DOHH2 (cell line): ENCODE measurements around the gene TSC22D3.

ENCODE experiments used
- H3F3A ChIP-seq: fragments of 200-600 bp; sonication (generic), shearing (Covaris generic); 2 replicates; pipeline ENCODE4 v1.6.0; 2016; ENCODE audit warnings: antibody characterized with exemption, mild to moderate bottlenecking; ENCODE audit not compliant: control insufficient read depth, insufficient read depth
- H3K27ac ChIP-seq: fragments of 200-600 bp; sonication (generic); 2 replicates; pipeline ENCODE4 v1.5.1; 2014; ENCODE audit warnings: low read depth, mild to moderate bottlenecking, low read length, moderate library complexity
- H3K27me3 ChIP-seq: fragments of 200-600 bp; sonication (generic); 2 replicates; pipeline ENCODE4 v1.6.1; 2014; ENCODE audit warnings: mild to moderate bottlenecking, low read length, mixed read lengths; ENCODE audit not compliant: control insufficient read depth
- H3K36me3 ChIP-seq: fragments of 200-600 bp; sonication (generic); 2 replicates; pipeline ENCODE4 v1.6.1; 2014; ENCODE audit warnings: mild to moderate bottlenecking, low read length, moderate library complexity, mixed read lengths; ENCODE audit not compliant: control insufficient read depth
- H3K4me1 ChIP-seq: fragments of 200-600 bp; sonication (generic); 2 replicates; pipeline ENCODE4 v1.6.1; 2014; ENCODE audit warnings: mild to moderate bottlenecking, low read length, mixed read lengths; ENCODE audit not compliant: control insufficient read depth
- H3K4me2 ChIP-seq: fragments of 200-600 bp; sonication (generic); 2 replicates; pipeline ENCODE4 v1.6.0; 2014; ENCODE audit warnings: mild to moderate bottlenecking, low read length, moderate library complexity
- H3K4me3 ChIP-seq: fragments of 200-600 bp; sonication (generic); 2 replicates; pipeline ENCODE4 v1.5.1; 2014; ENCODE audit warnings: mild to moderate bottlenecking, low read length, mixed read lengths
- H3K79me2 ChIP-seq: fragments of 200-600 bp; sonication (generic); 2 replicates; pipeline ENCODE4 v1.6.1; 2014; ENCODE audit warnings: mild to moderate bottlenecking, low read length, mixed read lengths; ENCODE audit not compliant: control insufficient read depth
- H3K9me2 ChIP-seq: fragments of 200-600 bp; sonication (generic); replicated peaks from 2 replicates; pipeline ENCODE4 v1.6.1; 2014; ENCODE audit warnings: mild to moderate bottlenecking, low read length, mixed read lengths; ENCODE audit not compliant: control insufficient read depth
- H3K9me3 ChIP-seq: fragments of 200-600 bp; sonication (generic); 2 replicates; pipeline ENCODE4 v1.6.1; 2014; ENCODE audit warnings: antibody characterized with exemption, low read length, mixed read lengths; ENCODE audit not compliant: control insufficient read depth, insufficient read depth
- H4K20me1 ChIP-seq: fragments of 200-600 bp; sonication (generic); 2 replicates; pipeline ENCODE4 v1.6.0; 2014; ENCODE audit warnings: low read depth, mild to moderate bottlenecking, antibody characterized with exemption, low read length, moderate library complexity; ENCODE audit not compliant: control insufficient read depth, insufficient read depth
- CTCF ChIP-seq: fragments of 200-600 bp; sonication (generic); IDR thresholded peaks from one replicate; pipeline ENCODE4 v1.5.1; 2014; ENCODE audit warnings: antibody characterized with exemption, mild to moderate bottlenecking, low read depth, low read length; ENCODE audit not compliant: poor library complexity, severe bottlenecking
- EZH2phosphoT487 ChIP-seq: fragments of 200-600 bp; sonication (generic); IDR thresholded peaks from 2 replicates; pipeline ENCODE4 v1.6.1; 2017; ENCODE audit warnings: borderline replicate concordance, mild to moderate bottlenecking, antibody characterized with exemption, low read length, moderate library complexity, mixed read lengths

Gene TSC22D3

GRCh38 chrX:107775734-107776511 lies at the start of gene TSC22D3:
TSS of gene TSC22D3 (minus strand) at chrX:107775787. CDS start at chrX:107775419, 368 bp downstream.
- Histone ChIP-seq H3K27me3 (peaks cover 18% of the 10 kb centered on the region), H3K27ac (no peak within 1 kb of the TSS), H3F3A (no peaks in the 10 kb centered on the region), H3K9me3 (no peaks in the 10 kb centered on the region), H3K36me3 (no peaks in the 10 kb centered on the region), H3K4me1 (peaks cover 18% of the 10 kb centered on the region), H3K4me3 (peak within 1 kb of the TSS; percentile 66), H3K4me2 (peak within 1 kb of the TSS; percentile 85), H4K20me1 (no peaks in the 10 kb centered on the region), H3K9me2 (no peaks in the 10 kb centered on the region), H3K79me2 (no peaks in the 10 kb centered on the region)
- TF ChIP-seq CTCF (no peak), EZH2phosphoT487 (no peak)

GRCh38 chrX:107823456-107823855 lies 47.9 kb upstream of the TSC22D3 start:
- no peaks in the 10 kb centered on the region for H4K20me1 ChIP-seq
- H3K4me1 ChIP-seq: no peaks in the 10 kb centered on the region
- no peaks in the 10 kb centered on the region for H3K36me3 ChIP-seq
- H3K27ac ChIP-seq: no peak overlapping the region
- H3K27me3 ChIP-seq: peaks cover 22% of the 10 kb centered on the region
- H3K9me2 ChIP-seq: no peaks in the 10 kb centered on the region
- TF ChIP-seq CTCF: no peak
- H3K4me2 ChIP-seq: no peak overlapping the region
- no peaks in the 10 kb centered on the region for H3K79me2 ChIP-seq
- H3K4me3 ChIP-seq: no peak overlapping the region
- H3K9me3 ChIP-seq: no peaks in the 10 kb centered on the region
- H3F3A ChIP-seq: no peaks in the 10 kb centered on the region

- Histone ChIP-seq H3K36me3 (no peaks in the 10 kb centered on the region), H3K27ac (no peak overlapping the region), H3K9me2 (no peaks in the 10 kb centered on the region), H3K4me1 (no peaks in the 10 kb centered on the region), H4K20me1 (no peaks in the 10 kb centered on the region), H3K9me3 (no peaks in the 10 kb centered on the region), H3K4me3 (no peak overlapping the region), H3K79me2 (no peaks in the 10 kb centered on the region), H3K4me2 (no peak overlapping the region), H3F3A (no peaks in the 10 kb centered on the region), H3K27me3 (peaks cover 22% of the 10 kb centered on the region)
- no peak for TF ChIP-seq CTCF
- no peak for TF ChIP-seq EZH2phosphoT487
Measured at GRCh38 chrX:107823042-107823441, 47.5 kb upstream of the TSC22D3 start.
